ENCODE data around the gene NTNG1. TPM values are rescaled to one million over a fixed set of nuclear protein-coding genes. Genes with fewer than 3 reads are reported as not detected.

Gene NTNG1
- total RNA-seq, 4 donors from 2014 or later = 0.44 to 0.98 (median 0.51) TPM; not detected in 1

DNA sequence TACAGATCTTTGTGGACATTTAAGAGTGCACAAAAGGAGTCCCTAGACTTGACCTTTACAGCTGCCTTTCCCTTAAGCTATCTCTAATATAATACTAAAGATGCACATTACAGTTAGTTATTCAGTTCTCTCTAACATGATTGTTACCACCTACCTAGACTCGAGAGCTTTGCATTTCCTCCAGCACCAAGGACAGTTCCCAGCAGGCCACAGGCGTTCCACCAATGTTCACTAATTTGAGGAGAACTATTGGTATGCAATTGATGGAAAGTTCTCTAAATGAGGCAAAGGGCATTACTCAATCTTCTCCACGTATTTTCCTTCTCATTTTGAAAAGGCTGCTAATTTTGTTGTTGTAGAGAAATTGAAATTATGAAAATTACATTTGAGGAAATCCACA, 5.4 kb upstream of the NTNG1 start:
- TF ChIP-seq, protein P1, sequence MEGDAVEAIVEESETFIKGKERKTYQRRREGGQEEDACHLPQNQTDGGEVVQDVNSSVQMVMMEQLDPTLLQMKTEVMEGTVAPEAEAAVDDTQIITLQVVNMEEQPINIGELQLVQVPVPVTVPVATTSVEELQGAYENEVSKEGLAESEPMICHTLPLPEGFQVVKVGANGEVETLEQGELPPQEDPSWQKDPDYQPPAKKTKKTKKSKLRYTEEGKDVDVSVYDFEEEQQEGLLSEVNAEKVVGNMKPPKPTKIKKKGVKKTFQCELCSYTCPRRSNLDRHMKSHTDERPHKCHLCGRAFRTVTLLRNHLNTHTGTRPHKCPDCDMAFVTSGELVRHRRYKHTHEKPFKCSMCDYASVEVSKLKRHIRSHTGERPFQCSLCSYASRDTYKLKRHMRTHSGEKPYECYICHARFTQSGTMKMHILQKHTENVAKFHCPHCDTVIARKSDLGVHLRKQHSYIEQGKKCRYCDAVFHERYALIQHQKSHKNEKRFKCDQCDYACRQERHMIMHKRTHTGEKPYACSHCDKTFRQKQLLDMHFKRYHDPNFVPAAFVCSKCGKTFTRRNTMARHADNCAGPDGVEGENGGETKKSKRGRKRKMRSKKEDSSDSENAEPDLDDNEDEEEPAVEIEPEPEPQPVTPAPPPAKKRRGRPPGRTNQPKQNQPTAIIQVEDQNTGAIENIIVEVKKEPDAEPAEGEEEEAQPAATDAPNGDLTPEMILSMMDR (IDR thresholded peaks at IDR 0.05; ENCODE audit: low read depth) = no peak

DNA sequence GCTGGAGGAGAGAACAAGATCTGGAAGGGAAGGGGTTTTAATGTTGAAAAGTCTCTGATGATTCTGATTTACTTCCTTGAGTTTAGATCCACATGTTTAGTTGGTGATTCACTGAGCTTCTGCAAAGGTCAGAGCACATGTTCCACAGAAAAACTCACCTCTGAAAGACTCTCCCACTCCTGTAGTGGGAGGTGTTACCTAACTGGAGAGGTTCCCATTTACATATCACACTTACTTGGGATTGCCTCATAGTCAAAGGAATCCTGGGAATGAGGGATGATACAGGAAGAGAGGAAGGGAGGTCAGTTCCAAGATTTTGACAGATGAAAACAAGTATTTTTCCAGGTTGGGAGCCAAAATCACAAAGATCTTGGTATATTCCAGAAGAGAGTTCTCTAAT, 2.7 kb upstream of the NTNG1 start:
- TF ChIP-seq, protein P1 (IDR thresholded peaks at IDR 0.05; ENCODE audit: low read depth) = no peak

DNA sequence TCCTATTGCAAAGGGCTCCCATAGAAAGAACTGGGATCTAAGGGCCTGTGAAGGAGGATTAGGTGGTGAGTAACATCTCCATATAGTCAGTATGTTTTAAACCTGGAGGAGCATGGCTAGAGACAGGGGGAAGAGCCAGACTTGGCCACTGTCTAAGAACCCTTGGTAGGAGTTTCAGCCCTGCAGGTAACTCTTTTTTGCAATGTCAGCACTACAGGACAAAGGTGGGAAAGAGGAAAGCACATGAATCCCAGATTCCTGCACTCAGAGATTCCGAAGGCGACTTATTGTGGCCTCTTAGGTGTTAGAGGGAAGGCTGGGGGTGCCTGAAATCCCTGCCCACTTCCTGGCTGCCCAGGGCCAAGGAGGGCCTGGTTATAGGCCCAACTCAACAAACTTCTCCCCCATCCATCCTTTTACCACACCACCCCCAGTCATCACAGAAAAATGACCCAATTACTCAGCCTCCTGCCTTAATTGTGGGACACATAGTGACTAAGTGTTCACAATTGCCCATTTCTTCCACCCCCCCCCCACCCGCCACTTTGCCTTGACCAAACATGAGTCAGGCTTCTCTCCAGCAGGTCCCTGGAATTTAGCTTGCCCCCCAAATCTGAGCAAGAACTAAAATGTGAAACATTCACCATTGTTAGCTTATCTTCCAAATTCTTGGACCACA, 1.9 kb upstream of the NTNG1 start:
- TF ChIP-seq, protein P1 (IDR thresholded peaks at IDR 0.05; ENCODE audit: low read depth) = no peak

DNA sequence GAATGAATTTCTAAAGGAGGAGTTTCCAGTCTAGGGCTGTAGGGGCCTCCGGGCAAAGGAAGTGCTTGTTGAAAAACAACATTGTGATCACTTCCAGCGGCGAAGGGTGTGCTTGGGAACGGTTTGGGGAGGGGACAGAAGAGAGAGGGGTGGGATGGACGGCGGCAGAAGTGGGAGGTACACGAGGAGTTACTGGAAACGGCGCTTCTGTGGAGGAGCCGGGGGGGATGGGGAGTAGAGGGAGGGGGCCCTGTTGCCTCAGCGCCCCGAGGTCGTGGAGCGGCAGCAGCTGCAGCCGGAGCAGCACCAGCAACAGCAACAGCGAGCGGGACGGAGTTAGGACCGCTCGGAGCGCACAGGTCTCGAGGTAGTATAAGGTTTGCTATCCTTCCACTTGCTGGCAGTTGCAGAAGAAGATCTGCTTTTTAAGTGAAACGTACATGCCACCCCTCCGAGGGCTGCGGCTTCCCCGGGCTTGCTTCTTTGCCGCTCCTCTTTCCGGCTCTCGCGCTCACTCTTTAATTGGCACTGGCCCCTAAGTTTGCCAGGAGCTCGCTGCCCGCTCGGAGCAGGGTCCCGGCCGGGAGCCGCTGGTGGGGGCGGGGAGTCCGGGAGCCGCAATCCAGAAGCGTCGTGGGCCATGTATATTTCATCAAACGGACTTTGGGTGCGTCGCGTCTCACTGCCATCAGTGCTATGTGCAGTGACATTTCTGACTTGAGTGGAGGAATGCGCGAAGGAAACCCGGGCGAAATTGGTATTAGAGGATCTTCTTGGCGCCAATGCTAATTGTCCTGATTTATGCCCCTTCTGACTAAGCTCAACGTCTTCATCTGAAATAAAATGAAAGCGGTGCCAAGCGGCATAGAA, 771 bp upstream of the NTNG1 start:
- TF ChIP-seq, protein P1 (IDR thresholded peaks at IDR 0.05; ENCODE audit: low read depth) = no peak

DNA sequence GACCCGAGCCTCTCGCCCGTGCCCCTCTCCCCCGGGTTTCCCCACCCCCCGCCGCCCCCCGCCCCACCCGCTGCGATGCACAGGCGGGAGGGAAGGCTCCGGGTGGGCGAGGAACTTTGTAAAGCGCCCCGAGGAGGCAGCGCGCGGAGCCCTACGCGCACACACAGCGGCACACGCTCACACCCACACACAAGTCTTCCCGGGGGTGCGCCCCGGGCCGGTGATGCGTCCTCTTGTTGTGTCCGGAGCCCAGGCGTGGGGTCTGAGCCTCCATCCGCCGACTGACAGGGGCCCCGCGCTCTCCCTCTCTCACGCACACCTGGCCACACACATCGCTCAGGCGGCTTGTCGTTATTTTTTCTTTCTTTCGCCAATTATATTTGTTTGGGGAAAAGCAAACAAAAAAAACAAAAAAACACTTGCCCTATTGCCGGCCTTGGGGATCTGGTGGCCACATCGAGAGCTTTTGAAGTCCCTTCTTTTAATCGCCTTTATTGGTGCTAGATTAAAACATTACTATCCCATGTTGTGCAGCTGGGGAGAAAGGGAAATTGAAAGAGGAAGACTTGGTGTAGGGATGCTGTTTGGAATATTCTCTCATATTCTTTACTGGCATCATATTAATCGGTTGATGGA, 770 bp downstream of the NTNG1 start:
- TF ChIP-seq, protein P1 (IDR thresholded peaks at IDR 0.05; ENCODE audit: low read depth) = no peak

DNA sequence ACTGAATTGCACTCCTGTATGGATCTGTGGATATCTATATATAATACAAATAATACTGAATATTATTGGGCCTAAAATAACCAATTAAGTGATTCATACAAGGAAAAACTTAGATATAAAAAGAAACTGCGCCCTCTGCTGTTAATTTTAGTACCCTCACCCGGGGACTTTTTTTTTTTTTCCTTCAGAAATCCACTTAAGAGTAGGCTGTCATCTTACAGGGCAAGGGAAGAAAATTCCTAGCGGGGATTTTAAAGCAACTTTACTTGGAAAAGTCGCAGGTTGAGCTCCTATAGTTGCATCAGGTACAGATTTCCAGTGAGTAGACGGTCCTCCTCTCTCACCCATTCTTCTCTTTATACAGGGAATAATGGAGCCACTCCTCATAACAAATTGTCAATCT, 1.3 kb downstream of the NTNG1 start:
- TF ChIP-seq, protein P1 (IDR thresholded peaks at IDR 0.05; ENCODE audit: low read depth) = no peak

DNA sequence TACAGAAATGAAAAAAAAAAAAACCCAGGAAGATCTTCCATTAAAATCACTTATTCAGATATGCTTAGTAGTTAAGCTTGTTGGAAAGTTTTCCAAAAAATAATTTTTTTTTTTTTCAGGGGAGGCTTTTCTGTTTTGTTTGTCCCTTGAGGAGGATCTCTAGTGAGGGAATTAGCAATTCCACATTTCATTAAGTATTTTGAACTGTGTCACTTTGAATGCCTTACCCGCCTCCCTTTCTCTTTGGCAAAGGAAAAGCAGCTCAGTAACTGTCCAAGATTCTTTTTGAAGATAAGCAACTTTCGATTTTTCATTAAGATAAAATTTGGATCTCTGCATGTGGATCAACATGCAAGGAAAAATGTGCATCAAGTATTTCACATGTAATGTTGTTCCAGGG, 1.8 kb downstream of the NTNG1 start:
- TF ChIP-seq, protein P1 (IDR thresholded peaks at IDR 0.05; ENCODE audit: low read depth) = no peak

All from subcutaneous adipose tissue (tissue), 4 donors.